Smooth muscle cell (in vitro differentiated cells): ENCODE results near the gene BCKDHB. TPM values are rescaled to one million over a fixed set of nuclear protein-coding genes. Genes with fewer than 3 reads are reported as not detected.

Source experiments
- DNase-seq: peaks from one replicate; lab custom pipeline; 2025; ENCODE audit not compliant: unreplicated experiment; lab: John Stamatoyannopoulos, UW
- H2AFZ ChIP-seq: fragments of 200-600 bp; sonication (generic); 2 replicates; pipeline ENCODE4 v1.6.0; 2016; ENCODE audit warnings: antibody characterized with exemption, low read depth, mild to moderate bottlenecking
- H3F3A ChIP-seq: fragments of 200-600 bp; sonication (generic); 2 replicates; pipeline ENCODE4 v1.6.0; 2017; ENCODE audit warnings: antibody characterized with exemption, low read depth
- H3K27ac ChIP-seq: fragments of 200-600 bp; sonication (generic); 2 replicates; pipeline ENCODE4 v1.5.1; 2016; ENCODE audit warnings: low read depth, mild to moderate bottlenecking
- H3K27me3 ChIP-seq: fragments of 200-600 bp; sonication (generic); 2 replicates; pipeline ENCODE4 v1.6.1; 2016; ENCODE audit warnings: low read depth, mild to moderate bottlenecking
- H3K36me3 ChIP-seq: fragments of 200-600 bp; sonication (generic); 2 replicates; pipeline ENCODE4 v1.5.1; 2016; ENCODE audit warnings: low read depth
- H3K4me1 ChIP-seq: fragments of 200-600 bp; sonication (generic); 2 replicates; pipeline ENCODE4 v1.5.1; 2016; ENCODE audit warnings: low read depth
- H3K4me2 ChIP-seq: fragments of 200-600 bp; sonication (generic); 2 replicates; pipeline ENCODE4 v1.6.0; 2016; ENCODE audit warnings: mild to moderate bottlenecking
- H3K4me3 ChIP-seq: fragments of 200-600 bp; sonication (generic); 2 replicates; pipeline ENCODE4 v1.5.1; 2016; ENCODE audit warnings: mild to moderate bottlenecking
- H3K79me2 ChIP-seq: fragments of 200-600 bp; sonication (generic); 2 replicates; pipeline ENCODE4 v1.6.0; 2016; ENCODE audit warnings: low read depth, mild to moderate bottlenecking
- H3K9ac ChIP-seq: fragments of 200-600 bp; sonication (generic); 2 replicates; pipeline ENCODE4 v1.6.0; 2016; ENCODE audit warnings: low read depth
- H3K9me3 ChIP-seq: fragments of 200-600 bp; sonication (generic); replicated peaks from 2 replicates; pipeline ENCODE4 v1.5.1; 2016; ENCODE audit warnings: low read depth
- H4K20me1 ChIP-seq: fragments of 200-600 bp; sonication (generic); 2 replicates; pipeline ENCODE4 v1.6.0; 2016; ENCODE audit warnings: low read depth
- WGBS: methylation state at CpG from one replicate; pipeline ENCODE4 v1.1.7; 2016; ENCODE audit warnings: low lambda C conversion rate; 5-methylcytosine and 5-hydroxymethylcytosine counted together
- polyA plus RNA-seq: library from polyadenylated mRNA; unstranded; fragments of >200 nt; fragmentation: Nextera tagmentation; extraction: Ambion mirVana; gene quantifications from 2 replicates; pipeline ENCODE4 v1.2.1, GENCODE V29; 2016
- total RNA-seq: library from RNA; depleted of rRNA; stranded (reverse); fragments of >200 nt; gene quantifications from 2 replicates; pipeline ENCODE4 v1.2.3, GENCODE V29; 2014
- TF ChIP-seq, protein P1 (sequence below): fragments of 200-600 bp; sonication (generic); IDR thresholded peaks from 2 replicates; pipeline ENCODE4 v1.5.1; 2017; ENCODE audit warnings: borderline replicate concordance, mild to moderate bottlenecking, antibody characterized with exemption; ENCODE audit not compliant: insufficient read depth, poor library complexity, severe bottlenecking

Gene BCKDHB
- total and polyA plus RNA-seq, 2 experiments from 2014 or later: 10.2 to 19.7 TPM

DNA sequence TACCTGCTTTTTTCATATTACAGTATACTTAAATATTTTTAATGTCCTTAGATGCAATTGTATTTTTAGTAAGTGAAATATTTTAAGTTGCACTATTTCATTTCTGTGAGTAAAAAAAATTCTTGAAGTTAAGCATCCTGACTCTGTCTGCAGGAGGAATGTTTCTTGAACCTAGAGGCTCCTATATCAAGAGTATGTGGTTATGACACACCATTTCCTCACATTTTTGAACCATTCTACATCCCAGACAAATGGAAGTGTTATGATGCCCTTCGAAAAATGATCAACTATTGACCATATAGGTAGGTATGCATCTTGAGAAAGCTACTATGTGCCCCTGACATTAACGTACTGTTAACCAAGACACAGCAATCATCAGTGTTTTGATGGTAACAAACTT lies 237.0 kb downstream of the BCKDHB start:
- DNase-seq: no peak
- Histone ChIP-seq H4K20me1 (no peaks in the 10 kb centered on the region), H3K4me1 (no peaks in the 10 kb centered on the region), H3K79me2 (no peaks in the 10 kb centered on the region), H3F3A (no peaks in the 10 kb centered on the region), H3K36me3 (no peaks in the 10 kb centered on the region), H3K4me2 (no peak overlapping the region), H2AFZ (no peak overlapping the region), H3K27ac (no peak overlapping the region), H3K27me3 (no peaks in the 10 kb centered on the region), H3K4me3 (no peak overlapping the region), H3K9ac (no peak overlapping the region), H3K9me3 (no peaks in the 10 kb centered on the region)
- TF ChIP-seq, protein P1, sequence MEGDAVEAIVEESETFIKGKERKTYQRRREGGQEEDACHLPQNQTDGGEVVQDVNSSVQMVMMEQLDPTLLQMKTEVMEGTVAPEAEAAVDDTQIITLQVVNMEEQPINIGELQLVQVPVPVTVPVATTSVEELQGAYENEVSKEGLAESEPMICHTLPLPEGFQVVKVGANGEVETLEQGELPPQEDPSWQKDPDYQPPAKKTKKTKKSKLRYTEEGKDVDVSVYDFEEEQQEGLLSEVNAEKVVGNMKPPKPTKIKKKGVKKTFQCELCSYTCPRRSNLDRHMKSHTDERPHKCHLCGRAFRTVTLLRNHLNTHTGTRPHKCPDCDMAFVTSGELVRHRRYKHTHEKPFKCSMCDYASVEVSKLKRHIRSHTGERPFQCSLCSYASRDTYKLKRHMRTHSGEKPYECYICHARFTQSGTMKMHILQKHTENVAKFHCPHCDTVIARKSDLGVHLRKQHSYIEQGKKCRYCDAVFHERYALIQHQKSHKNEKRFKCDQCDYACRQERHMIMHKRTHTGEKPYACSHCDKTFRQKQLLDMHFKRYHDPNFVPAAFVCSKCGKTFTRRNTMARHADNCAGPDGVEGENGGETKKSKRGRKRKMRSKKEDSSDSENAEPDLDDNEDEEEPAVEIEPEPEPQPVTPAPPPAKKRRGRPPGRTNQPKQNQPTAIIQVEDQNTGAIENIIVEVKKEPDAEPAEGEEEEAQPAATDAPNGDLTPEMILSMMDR: no peak
- WGBS: 96% methylated on average over 2 of the region's 2 CpGs

DNA sequence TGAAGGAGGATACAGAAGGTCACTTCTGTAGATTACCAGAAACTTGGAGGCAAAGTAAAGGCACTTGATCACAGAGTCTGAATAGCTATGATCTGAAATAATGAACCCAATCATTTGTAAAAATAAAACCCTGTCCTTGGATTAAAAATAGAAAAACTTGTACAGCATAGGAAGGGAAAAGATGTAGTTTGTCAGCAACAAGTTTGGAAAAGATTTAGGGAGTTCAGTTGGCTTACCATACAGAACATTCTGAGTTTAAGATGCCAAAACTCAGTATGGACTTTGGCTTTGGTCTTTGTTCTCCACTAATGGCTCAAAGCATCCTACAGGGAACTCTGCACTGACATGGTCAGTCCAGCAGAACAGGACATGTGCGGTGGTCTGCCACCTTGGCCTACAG lies 240.6 kb downstream of the BCKDHB start:
- TF ChIP-seq, protein P1: no peak
- H3K9me3 ChIP-seq: no peaks in the 10 kb centered on the region
- no peak overlapping the region for H3K4me2 ChIP-seq
- no peaks in the 10 kb centered on the region for H3K4me1 ChIP-seq
- no peak overlapping the region for H3K4me3 ChIP-seq
- H3K36me3 ChIP-seq: no peaks in the 10 kb centered on the region
- no peaks in the 10 kb centered on the region for H4K20me1 ChIP-seq
- H3K9ac ChIP-seq: no peak overlapping the region
- no peak for DNase-seq
- H2AFZ ChIP-seq: no peak overlapping the region
- no peaks in the 10 kb centered on the region for H3F3A ChIP-seq
- WGBS: 100% methylated on average over 1 of the region's 1 CpG
- H3K27ac ChIP-seq: no peak overlapping the region
- H3K27me3 ChIP-seq: no peaks in the 10 kb centered on the region
- H3K79me2 ChIP-seq: no peaks in the 10 kb centered on the region

DNA sequence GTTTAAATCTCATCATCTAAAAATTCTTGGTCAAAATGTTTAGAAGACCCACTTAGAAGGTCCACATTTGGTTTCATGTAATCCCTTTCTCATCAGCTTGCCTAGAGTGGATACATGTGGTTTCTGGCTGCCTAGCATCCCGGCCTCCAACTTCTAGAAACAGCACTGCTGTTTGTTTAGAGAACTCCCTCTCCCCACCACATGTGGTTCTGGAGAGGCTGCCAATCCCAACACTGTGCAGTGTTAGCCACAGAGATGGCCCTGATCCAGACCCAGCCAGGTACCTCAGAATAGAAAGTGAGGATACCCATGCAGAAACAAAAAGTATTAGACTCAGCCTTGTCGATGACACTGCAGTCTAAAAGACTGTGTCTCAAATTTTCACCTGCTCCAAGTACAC lies 241.8 kb downstream of the BCKDHB start:
- Histone ChIP-seq H3K4me3 (no peak overlapping the region), H3K4me1 (no peaks in the 10 kb centered on the region), H3K36me3 (no peaks in the 10 kb centered on the region), H3F3A (no peaks in the 10 kb centered on the region), H3K79me2 (no peaks in the 10 kb centered on the region), H3K9me3 (no peaks in the 10 kb centered on the region), H3K27me3 (no peaks in the 10 kb centered on the region), H4K20me1 (no peaks in the 10 kb centered on the region), H2AFZ (no peak overlapping the region), H3K27ac (no peak overlapping the region), H3K4me2 (no peak overlapping the region), H3K9ac (no peak overlapping the region)
- TF ChIP-seq, protein P1: no peak
- no peak for DNase-seq
- 93% methylated on average over 2 of the region's 2 CpGs for WGBS

DNA sequence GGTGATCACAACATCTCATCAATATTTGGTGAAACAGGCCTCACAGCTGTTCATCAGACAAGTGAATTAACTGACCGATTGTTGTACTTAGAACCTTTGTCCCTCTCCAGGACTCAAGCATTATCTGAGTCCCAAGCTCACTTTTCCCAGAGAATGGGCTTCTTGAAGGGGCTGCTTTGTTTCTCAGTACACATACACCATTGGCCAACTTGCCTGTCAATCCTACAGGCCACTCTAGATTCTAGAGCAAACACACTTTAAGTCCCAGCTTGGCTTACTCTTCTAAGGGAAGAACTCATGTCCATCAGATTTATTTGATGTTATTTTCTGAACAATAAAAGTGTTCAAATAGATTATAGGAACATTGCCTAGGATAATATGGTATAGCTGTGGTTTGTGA lies 249.5 kb downstream of the BCKDHB start:
- H3K9me3 ChIP-seq: no peaks in the 10 kb centered on the region
- no peak for DNase-seq
- no peaks in the 10 kb centered on the region for H3K27me3 ChIP-seq
- WGBS: 100% methylated on average over 1 of the region's 1 CpG
- H4K20me1 ChIP-seq: no peaks in the 10 kb centered on the region
- H3K4me2 ChIP-seq: no peak overlapping the region
- no peak overlapping the region for H3K9ac ChIP-seq
- H3K36me3 ChIP-seq: no peaks in the 10 kb centered on the region
- H3F3A ChIP-seq: no peaks in the 10 kb centered on the region
- no peaks in the 10 kb centered on the region for H3K4me1 ChIP-seq
- no peak overlapping the region for H3K4me3 ChIP-seq
- no peaks in the 10 kb centered on the region for H3K79me2 ChIP-seq
- no peak overlapping the region for H3K27ac ChIP-seq
- H2AFZ ChIP-seq: no peak overlapping the region
- TF ChIP-seq, protein P1: no peak
